HFFc6 (cell line): ENCODE results near the gene ZNF30. TPM values are rescaled to one million over a fixed set of nuclear protein-coding genes. Genes with fewer than 3 reads are reported as not detected.
"Not testable (repeated sequence)": the region's sequence is repeated elsewhere in the genome, so short reads cannot be mapped to it uniquely, and the experiment has no call there.

Source experiments
- DNase-seq: peaks from one replicate; pipeline ENCODE4 v3.0.0-alpha.2; 2018
- H3K27ac Mint-ChIP-seq: 2 replicates; pipeline ENCODE4 v1.8.0; 2020; ENCODE audit warnings: mild to moderate bottlenecking, mixed read lengths
- H3K27me3 Mint-ChIP-seq: 2 replicates; pipeline ENCODE4 v1.8.0; 2021; ENCODE audit warnings: mild to moderate bottlenecking, moderate library complexity, mixed read lengths; ENCODE audit not compliant: insufficient read depth
- H3K36me3 Mint-ChIP-seq: 2 replicates; pipeline ENCODE4 v1.8.0; 2021; ENCODE audit warnings: low read depth, mixed read lengths
- H3K4me1 Mint-ChIP-seq: 2 replicates; pipeline ENCODE4 v1.8.0; 2020; ENCODE audit warnings: low read depth, mixed read lengths
- H3K4me3 Mint-ChIP-seq: 2 replicates; pipeline ENCODE4 v1.8.0; 2020; ENCODE audit warnings: mild to moderate bottlenecking, moderate library complexity, mixed read lengths
- H3K9me3 Mint-ChIP-seq: 2 replicates; pipeline ENCODE4 v1.8.0; 2020; ENCODE audit warnings: mild to moderate bottlenecking, mixed read lengths
- CTCF ChIP-seq: fragments of 200-600 bp; sonication (generic); IDR thresholded peaks from 2 replicates; pipeline ENCODE4 v1.5.0; 2021; ENCODE audit warnings: antibody characterized with exemption, mild to moderate bottlenecking
- total RNA-seq, 6 experiments: library from RNA; stranded (reverse); fragmentation: NEBNext Ultra II Directional; extraction: Animal tissue kit (Norgen Biotek cat#: 25700); gene quantifications; 2 replicates in 1 of 6; 3 replicates in 5 of 6; pipeline ENCODE4 v1.2.3, GENCODE V29; 2021

The ZNF30 gene
- total RNA-seq, 6 experiments from 2014 or later: 1.9 to 3.1 (median 2.2) TPM

- peaks cover 5% of the 10 kb centered on the region for H3K27me3 Mint-ChIP-seq
Measured at GRCh38 chr19:34900245-34900644, 26.5 kb upstream of the ZNF30 start.

GRCh38 chr19:34904664-34905527 lies 21.8 kb upstream of the ZNF30 start:
- H3K4me1 Mint-ChIP-seq: no peaks in the 10 kb centered on the region
- peaks cover 12% of the 10 kb centered on the region for H3K27me3 Mint-ChIP-seq
- no peak overlapping the region for H3K27ac Mint-ChIP-seq
- peaks cover 11% of the 10 kb centered on the region; the same call in 1 of the 2 replicates for H3K9me3 Mint-ChIP-seq
- DNase-seq: no peak
- 0 out of 2 replicates have a peak, but pooled peaks cover 4% of the 10 kb centered on the region for H3K36me3 Mint-ChIP-seq
- H3K4me3 Mint-ChIP-seq: no peak overlapping the region
- TF ChIP-seq CTCF: no peak

More at GRCh38 chr19:34900245-34900644, 26.5 kb upstream of the ZNF30 start:
- H3K27ac Mint-ChIP-seq: no peak overlapping the region
- no peak for DNase-seq
- TF ChIP-seq CTCF: no peak
- H3K9me3 Mint-ChIP-seq: peaks cover 1% of the 10 kb centered on the region; the same call in 1 of the 2 replicates
- H3K4me3 Mint-ChIP-seq: no peak overlapping the region
- 0 out of 2 replicates have a peak, but pooled peaks cover 1% of the 10 kb centered on the region for H3K36me3 Mint-ChIP-seq
- H3K4me1 Mint-ChIP-seq: no peaks in the 10 kb centered on the region

GRCh38 chr19:34910770-34911169 lies 15.9 kb upstream of the ZNF30 start:
- Mint-ChIP-seq H3K4me1 (no peaks in the 10 kb centered on the region), H3K4me3 (no peak overlapping the region), H3K27ac (no peak overlapping the region), H3K36me3 (no peaks in the 10 kb centered on the region), H3K27me3 (peaks cover 1% of the 10 kb centered on the region; the same call in 1 of the 2 replicates), H3K9me3 (peaks cover 5% of the 10 kb centered on the region; the same call in 1 of the 2 replicates)
- no peak for TF ChIP-seq CTCF
- no peak for DNase-seq

GRCh38 chr19:34917144-34917543 lies 9.6 kb upstream of the ZNF30 start:
- H3K27me3 Mint-ChIP-seq, H3K4me1 Mint-ChIP-seq, DNase-seq, H3K4me3 Mint-ChIP-seq, H3K36me3 Mint-ChIP-seq, H3K27ac Mint-ChIP-seq: not testable (repeated sequence)
- peaks cover 37% of the 10 kb centered on the region for H3K9me3 Mint-ChIP-seq

GRCh38 chr19:34918190-34918589 lies 8.5 kb upstream of the ZNF30 start:
- DNase-seq: no peak
- no peak overlapping the region for H3K27ac Mint-ChIP-seq
- peaks cover 5% of the 10 kb centered on the region; the same call in 1 of the 2 replicates for H3K36me3 Mint-ChIP-seq
- no peaks in the 10 kb centered on the region for H3K4me1 Mint-ChIP-seq
- H3K4me3 Mint-ChIP-seq: no peak overlapping the region
- no peak for TF ChIP-seq CTCF
- peaks cover 2% of the 10 kb centered on the region; the same call in 1 of the 2 replicates for H3K27me3 Mint-ChIP-seq
- peaks cover 37% of the 10 kb centered on the region for H3K9me3 Mint-ChIP-seq

GRCh38 chr19:34920090-34920786 lies 6.5 kb upstream of the ZNF30 start:
- H3K4me3 Mint-ChIP-seq, H3K27ac Mint-ChIP-seq, DNase-seq, H3K4me1 Mint-ChIP-seq, H3K27me3 Mint-ChIP-seq, H3K36me3 Mint-ChIP-seq: not testable (repeated sequence)
- peaks cover 37% of the 10 kb centered on the region for H3K9me3 Mint-ChIP-seq
